MCF 10A (cell line): Measurements from ENCODE around the gene SP100. TPM values are rescaled to one million over a fixed set of nuclear protein-coding genes. Genes with fewer than 3 reads are reported as not detected.

Source experiments
- Bru-seq: library from RNA; stranded (reverse); fragments of 400-500 nt; gene quantifications from one replicate; lab custom pipeline; 2021; lab: Mats Ljungman, UMichigan
- BruChase-seq, 2 experiments: library from RNA; stranded (reverse); fragments of 400-500 nt; gene quantifications; one replicate each; lab custom pipeline; 2021; lab: Mats Ljungman, UMichigan
- BruUV-seq: library from RNA; stranded (reverse); fragments of 400-500 nt; replicated peaks from 2 replicates; lab custom pipeline; 2021; lab: Mats Ljungman, UMichigan
- CTCF ChIA-PET: fragments of 300-600 bp; sonication (Branson Sonifier 250); formaldehyde crosslinking; extraction: SDS; loops from one replicate; lab custom pipeline; 2021; ENCODE audit warnings: antibody characterized with exemption, inconsistent platforms; lab: Yijun Ruan, JAX
- POLR2A ChIA-PET: fragments of 300-600, 350-650 bp; sonication (Branson Sonifier 250); formaldehyde crosslinking; extraction: SDS; loops from one replicate; lab custom pipeline; 2020; ENCODE audit warnings: antibody characterized with exemption, inconsistent platforms; lab: Yijun Ruan, JAX
- DNase-seq: peaks from one replicate; pipeline ENCODE4 v3.0.0-alpha.2; 2018; ENCODE audit not compliant: unreplicated experiment
- H3K27ac Mint-ChIP-seq: one replicate; pipeline ENCODE4 v1.8.0; 2022; ENCODE audit warnings: mild to moderate bottlenecking, low read depth, mixed read lengths; ENCODE audit not compliant: unreplicated experiment
- H3K27me3 Mint-ChIP-seq: one replicate; pipeline ENCODE4 v1.8.0; 2022; ENCODE audit warnings: mixed read lengths; ENCODE audit not compliant: insufficient read depth, unreplicated experiment
- H3K36me3 Mint-ChIP-seq: one replicate; pipeline ENCODE4 v1.8.0; 2022; ENCODE audit warnings: mild to moderate bottlenecking, moderate library complexity, mixed read lengths; ENCODE audit not compliant: insufficient read depth, unreplicated experiment
- H3K4me1 Mint-ChIP-seq: one replicate; pipeline ENCODE4 v1.8.0; 2022; ENCODE audit warnings: mixed read lengths; ENCODE audit not compliant: insufficient read depth, unreplicated experiment
- H3K4me3 Mint-ChIP-seq: one replicate; pipeline ENCODE4 v1.8.0; 2022; ENCODE audit warnings: mild to moderate bottlenecking, moderate library complexity, mixed read lengths; ENCODE audit not compliant: unreplicated experiment
- H3K9me3 Mint-ChIP-seq: one replicate; pipeline ENCODE4 v1.8.0; 2022; ENCODE audit warnings: mixed read lengths; ENCODE audit not compliant: unreplicated experiment
- CTCF ChIP-seq: fragments of 200-600 bp; IDR thresholded peaks from one replicate; pipeline ENCODE4 v1.8.0; 2022; ENCODE audit warnings: antibody characterized with exemption, mild to moderate bottlenecking; ENCODE audit not compliant: unreplicated experiment
- intact Hi-C: fragments of 100-400 bp; cut with micrococcal nuclease; formaldehyde crosslinking; loops from 2 replicates; pipeline ENCODE4 v1.14.1; 2022
- long read RNA-seq: library from polyadenylated mRNA; stranded (forward); transcript quantifications from one replicate; pipeline ENCODE4 v2.0.0, GENCODE V29; 2022
- total RNA-seq: library from RNA; stranded (reverse); gene quantifications from 2 replicates; pipeline ENCODE4 v1.2.3, GENCODE V29; 2022

Gene SP100
- total RNA-seq (54.5 and 56.9 TPM in 2 replicates), Bru-seq, nascent RNA (percentile 82 among the genes with signal in this experiment), BruChase-seq, experiment 1, labeled RNA remaining after a 6-hour chase (percentile 77 among the genes with signal in this experiment), BruChase-seq, experiment 2, labeled RNA remaining after a 2-hour chase (percentile 75 among the genes with signal in this experiment)
- long read RNA-seq, transcript SP100-205 (14 exons, 1,802 nt) = minor isoform, 6 of 67 reads
- long read RNA-seq, transcript SP100-204 (15 exons, 1,898 nt) = major isoform, 33 of 67 reads
- long read RNA-seq, partial matches to known transcripts = 1 of 67 reads
- long read RNA-seq, other reads (novel, unspliced or antisense) = 21 of 67 reads

- DNase-seq = peak; percentile 86
- peaks cover 12% of the 10 kb centered on the region for H3K36me3 Mint-ChIP-seq
- H3K9me3 Mint-ChIP-seq = no peaks in the 10 kb centered on the region
- peak within 1 kb of the TSS; percentile 98 for H3K27ac Mint-ChIP-seq
- peaks cover 46% of the 10 kb centered on the region for H3K4me1 Mint-ChIP-seq
- POLR2A ChIA-PET = interaction anchor here (0.6 to 3.4 kb wide), 14 partner anchors 8 to 404 kb away, joined by 3 to 22 read pairs (median 3); partner anchors contain the start of genes SP110 and SP140L
- H3K27me3 Mint-ChIP-seq = no peaks in the 10 kb centered on the region
- H3K4me3 Mint-ChIP-seq = peak within 1 kb of the TSS; percentile 89
- TF ChIP-seq CTCF = no peak
- CTCF ChIA-PET = interaction anchor here (0.6 kb wide), 1 partner anchor 28 kb away, joined by 3 read pairs; no protein-coding TSS in a partner anchor
- TSS peak; percentile 46 for BruUV-seq
- intact Hi-C loops = loop anchor here (1.0 to 5.0 kb wide), 4 partner anchors 89 to 408 kb away; partner anchors contain the start of gene SP140L
Measured at GRCh38 chr2:230416061-230416721, at the start of gene SP100. SP100 (plus strand) TSS chr2:230416201; CDS start chr2:230416297, 96 bp downstream.

GRCh38 chr2:230382108-230382507 lies 33.9 kb upstream of the SP100 start:
- no TSS peak for BruUV-seq
- CTCF ChIA-PET = interaction anchor here (1.0 kb wide), 1 partner anchor 59 kb away, joined by 3 read pairs; no protein-coding TSS in a partner anchor
- peaks cover 29% of the 10 kb centered on the region for H3K36me3 Mint-ChIP-seq

GRCh38 chr2:230383453-230383852 lies 32.5 kb upstream of the SP100 start:
- Mint-ChIP-seq H3K36me3 (peaks cover 35% of the 10 kb centered on the region), H3K4me1 (no peaks in the 10 kb centered on the region), H3K27me3 (no peaks in the 10 kb centered on the region), H3K9me3 (no peaks in the 10 kb centered on the region), H3K27ac (no peak overlapping the region), H3K4me3 (no peak overlapping the region)
- intact Hi-C loops = no loop called here
- POLR2A ChIA-PET = no interaction called here
- no TSS peak for BruUV-seq
- TF ChIP-seq CTCF = no peak
- CTCF ChIA-PET = no interaction called here
- DNase-seq = no peak

More at GRCh38 chr2:230382108-230382507, 33.9 kb upstream of the SP100 start:
- Mint-ChIP-seq H3K4me1 (no peaks in the 10 kb centered on the region), H3K4me3 (no peak overlapping the region), H3K27me3 (no peaks in the 10 kb centered on the region), H3K9me3 (no peaks in the 10 kb centered on the region), H3K27ac (no peak overlapping the region)
- TF ChIP-seq CTCF = no peak
- intact Hi-C loops = no loop called here
- DNase-seq = no peak
- POLR2A ChIA-PET = no interaction called here

GRCh38 chr2:230384986-230385385 lies 31.0 kb upstream of the SP100 start:
- CTCF ChIA-PET = no interaction called here
- Mint-ChIP-seq H3K4me3 (no peak overlapping the region), H3K9me3 (no peaks in the 10 kb centered on the region)

More at GRCh38 chr2:230384986-230385385, 31.0 kb upstream of the SP100 start:
- Mint-ChIP-seq H3K36me3 (peaks cover 40% of the 10 kb centered on the region), H3K4me1 (no peaks in the 10 kb centered on the region), H3K27ac (no peak overlapping the region), H3K27me3 (no peaks in the 10 kb centered on the region)
- no TSS peak for BruUV-seq
- intact Hi-C loops = no loop called here
- TF ChIP-seq CTCF = no peak
- POLR2A ChIA-PET = interaction anchor here (0.7 kb wide), 1 partner anchor 610 kb away, joined by 3 read pairs; no protein-coding TSS in a partner anchor
- DNase-seq = no peak
